Smooth muscle cell (in vitro differentiated cells): Measurements from ENCODE around the gene PLEKHG1. TPM values are rescaled to one million over a fixed set of nuclear protein-coding genes. Genes with fewer than 3 reads are reported as not detected.

Experiments used
- DNase-seq: peaks from one replicate; lab custom pipeline; 2025; ENCODE audit not compliant: unreplicated experiment; lab: John Stamatoyannopoulos, UW
- H2AFZ ChIP-seq: fragments of 200-600 bp; sonication (generic); 2 replicates; pipeline ENCODE4 v1.6.0; 2016; ENCODE audit warnings: antibody characterized with exemption, low read depth, mild to moderate bottlenecking
- H3F3A ChIP-seq: fragments of 200-600 bp; sonication (generic); 2 replicates; pipeline ENCODE4 v1.6.0; 2017; ENCODE audit warnings: antibody characterized with exemption, low read depth
- H3K27ac ChIP-seq: fragments of 200-600 bp; sonication (generic); 2 replicates; pipeline ENCODE4 v1.5.1; 2016; ENCODE audit warnings: low read depth, mild to moderate bottlenecking
- H3K27me3 ChIP-seq: fragments of 200-600 bp; sonication (generic); 2 replicates; pipeline ENCODE4 v1.6.1; 2016; ENCODE audit warnings: low read depth, mild to moderate bottlenecking
- H3K36me3 ChIP-seq: fragments of 200-600 bp; sonication (generic); 2 replicates; pipeline ENCODE4 v1.5.1; 2016; ENCODE audit warnings: low read depth
- H3K4me1 ChIP-seq: fragments of 200-600 bp; sonication (generic); 2 replicates; pipeline ENCODE4 v1.5.1; 2016; ENCODE audit warnings: low read depth
- H3K4me2 ChIP-seq: fragments of 200-600 bp; sonication (generic); 2 replicates; pipeline ENCODE4 v1.6.0; 2016; ENCODE audit warnings: mild to moderate bottlenecking
- H3K4me3 ChIP-seq: fragments of 200-600 bp; sonication (generic); 2 replicates; pipeline ENCODE4 v1.5.1; 2016; ENCODE audit warnings: mild to moderate bottlenecking
- H3K79me2 ChIP-seq: fragments of 200-600 bp; sonication (generic); 2 replicates; pipeline ENCODE4 v1.6.0; 2016; ENCODE audit warnings: low read depth, mild to moderate bottlenecking
- H3K9ac ChIP-seq: fragments of 200-600 bp; sonication (generic); 2 replicates; pipeline ENCODE4 v1.6.0; 2016; ENCODE audit warnings: low read depth
- H3K9me3 ChIP-seq: fragments of 200-600 bp; sonication (generic); replicated peaks from 2 replicates; pipeline ENCODE4 v1.5.1; 2016; ENCODE audit warnings: low read depth
- H4K20me1 ChIP-seq: fragments of 200-600 bp; sonication (generic); 2 replicates; pipeline ENCODE4 v1.6.0; 2016; ENCODE audit warnings: low read depth
- CTCF ChIP-seq: fragments of 200-600 bp; sonication (generic); IDR thresholded peaks from 2 replicates; pipeline ENCODE4 v1.5.1; 2017; ENCODE audit warnings: borderline replicate concordance, mild to moderate bottlenecking, antibody characterized with exemption; ENCODE audit not compliant: insufficient read depth, poor library complexity, severe bottlenecking
- WGBS: methylation state at CpG from one replicate; pipeline ENCODE4 v1.1.7; 2016; ENCODE audit warnings: low lambda C conversion rate; 5-methylcytosine and 5-hydroxymethylcytosine counted together
- polyA plus RNA-seq: library from polyadenylated mRNA; unstranded; fragments of >200 nt; fragmentation: Nextera tagmentation; extraction: Ambion mirVana; gene quantifications from 2 replicates; pipeline ENCODE4 v1.2.1, GENCODE V29; 2016
- total RNA-seq: library from RNA; depleted of rRNA; stranded (reverse); fragments of >200 nt; gene quantifications from 2 replicates; pipeline ENCODE4 v1.2.3, GENCODE V29; 2014

Gene PLEKHG1
- total and polyA plus RNA-seq, 2 experiments from 2014 or later = 1.5 to 13.5 TPM

GRCh38 chr6:150628908-150629307 lies 29.2 kb downstream of the PLEKHG1 start:
- peaks cover 10% of the 10 kb centered on the region for H3F3A ChIP-seq
- no peaks in the 10 kb centered on the region for H3K9me3 ChIP-seq
- H3K4me3 ChIP-seq = no peak overlapping the region
- no peak overlapping the region for H3K27ac ChIP-seq
- TF ChIP-seq CTCF = no peak
- no peaks in the 10 kb centered on the region for H3K79me2 ChIP-seq
- H3K27me3 ChIP-seq = no peaks in the 10 kb centered on the region
- peaks cover 7% of the 10 kb centered on the region for H3K4me1 ChIP-seq
- WGBS = 75% methylated on average over 6 of the region's 6 CpGs
- no peak overlapping the region for H2AFZ ChIP-seq
- no peak overlapping the region for H3K9ac ChIP-seq
- DNase-seq = no peak
- no peak overlapping the region for H3K4me2 ChIP-seq
- no peaks in the 10 kb centered on the region for H3K36me3 ChIP-seq
- H4K20me1 ChIP-seq = peaks cover 2% of the 10 kb centered on the region

GRCh38 chr6:150631283-150631983 lies 31.7 kb downstream of the PLEKHG1 start:
- TF ChIP-seq CTCF = no peak
- WGBS = 95% methylated on average over 12 of the region's 12 CpGs
- no peak overlapping the region for H3K9ac ChIP-seq

GRCh38 chr6:150631984-150632642 lies 32.4 kb downstream of the PLEKHG1 start:
- no peak overlapping the region for H3K4me2 ChIP-seq
- peaks cover 10% of the 10 kb centered on the region for H3F3A ChIP-seq
- no peaks in the 10 kb centered on the region for H3K9me3 ChIP-seq
- 87% methylated on average over 9 of the region's 9 CpGs for WGBS
- H4K20me1 ChIP-seq = peaks cover 2% of the 10 kb centered on the region
- H3K9ac ChIP-seq = no peak overlapping the region
- no peak for TF ChIP-seq CTCF
- H3K4me3 ChIP-seq = no peak overlapping the region
- H3K27ac ChIP-seq = no peak overlapping the region
- H3K4me1 ChIP-seq = peaks cover 9% of the 10 kb centered on the region
- no peaks in the 10 kb centered on the region for H3K79me2 ChIP-seq
- H3K27me3 ChIP-seq = no peaks in the 10 kb centered on the region
- H2AFZ ChIP-seq = no peak overlapping the region
- DNase-seq = no peak
- H3K36me3 ChIP-seq = no peaks in the 10 kb centered on the region

More at GRCh38 chr6:150631283-150631983, 31.7 kb downstream of the PLEKHG1 start:
- no peaks in the 10 kb centered on the region for H3K36me3 ChIP-seq
- no peak for DNase-seq
- no peaks in the 10 kb centered on the region for H3K27me3 ChIP-seq
- no peak overlapping the region for H3K27ac ChIP-seq
- H3K4me1 ChIP-seq = peaks cover 11% of the 10 kb centered on the region
- no peaks in the 10 kb centered on the region for H3K79me2 ChIP-seq
- H3K4me3 ChIP-seq = no peak overlapping the region
- H3K9me3 ChIP-seq = no peaks in the 10 kb centered on the region
- no peak overlapping the region for H2AFZ ChIP-seq
- peaks cover 10% of the 10 kb centered on the region for H3F3A ChIP-seq
- H4K20me1 ChIP-seq = peaks cover 2% of the 10 kb centered on the region
- H3K4me2 ChIP-seq = no peak overlapping the region
